Erythroblast (primary cell): ENCODE results near the gene CCDC30.

Experiments
- GATA1 ChIP-seq: IDR thresholded peaks from 2 replicates; pipeline ENCODE4 v1.6.1; 2011; ENCODE audit warnings: low read depth, mild to moderate bottlenecking, control low read depth, low read length, moderate library complexity
- POLR2A ChIP-seq: IDR thresholded peaks from 2 replicates; pipeline ENCODE4 v1.6.1; 2011; ENCODE audit warnings: mild to moderate bottlenecking, low read length

DNA sequence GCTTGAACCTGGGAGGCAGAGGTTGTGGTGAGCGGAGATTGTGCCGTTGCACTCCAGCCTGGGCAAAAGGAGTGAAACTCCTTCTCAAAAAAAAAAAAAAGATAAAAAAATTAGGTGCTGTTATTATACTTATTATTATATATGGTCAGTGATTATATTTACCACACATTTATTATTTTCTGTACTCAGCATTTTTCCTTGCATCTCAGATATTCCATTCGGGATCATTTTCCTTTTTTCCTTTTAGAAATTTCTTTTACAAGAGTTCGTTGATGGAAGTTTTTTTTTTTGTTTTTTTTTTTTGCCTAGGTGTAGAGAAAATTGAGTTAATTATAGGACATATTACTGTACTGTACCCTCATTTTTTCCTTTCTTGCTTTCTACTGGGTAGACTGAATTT lies 13.5 kb downstream of the CCDC30 start:
- no peak for TF ChIP-seq POLR2A
- TF ChIP-seq GATA1, result no peak
